Measurements from ENCODE around the gene ADIPOR2. TPM values are rescaled to one million over a fixed set of nuclear protein-coding genes. Genes with fewer than 3 reads are reported as not detected.

The ADIPOR2 gene
- total and polyA plus RNA-seq, 2 of the 4 experiments (the other 2 are of a cell fraction), result 20.0 to 24.9 TPM

- DNase-seq, result no peak
- H3K4me1 ChIP-seq (ENCODE audit: control insufficient read depth, insufficient read depth, low read length), result no peaks in the 10 kb centered on the region; the same call in 1 of the 2 replicates
- no peak overlapping the region for H2AFZ ChIP-seq (replicated peaks; ENCODE audit: low read length, poor library complexity)
- intact Hi-C loops (cut with micrococcal nuclease), result no loop called here
- H3K9me1 ChIP-seq (ENCODE audit: insufficient read depth, low read length), result peaks cover 7% of the 10 kb centered on the region
- peaks cover 43% of the 10 kb centered on the region for H3K27me3 ChIP-seq (ENCODE audit: control insufficient read depth, insufficient read depth, low read length)
- ChIA-PET POLR2A (ENCODE audit: unreplicated experiment) (no interaction called here), CTCF (no interaction called here)
- in situ Hi-C loops (cut with MboI; ENCODE audit: low sequenced_read_pairs), result loop anchor here (25.0 kb wide), 1 partner anchor 472 kb away; no protein-coding TSS in a partner anchor
- no TSS peak for BruUV-seq (replicated peaks)
- no peak overlapping the region for H4K8ac ChIP-seq (ENCODE audit: low read depth in 2 of 2, low read length in 2 of 2)
- no peak overlapping the region for H3K23ac ChIP-seq (ENCODE audit: low read depth, low read length)
- ATAC-seq (ENCODE audit: low read depth), result no peak
- H3K18ac ChIP-seq (ENCODE audit: low read depth, low read length), result no peak overlapping the region
- no peaks in the 10 kb centered on the region for H3K36me3 ChIP-seq (ENCODE audit: control insufficient read depth, insufficient read depth, low read length)
- dilution Hi-C loops (cut with HindIII; ENCODE audit: low sequenced_read_pairs, unreplicated experiment), result no loop called here
- H2BK5ac ChIP-seq (ENCODE audit: low read depth, low read length, poor library complexity, severe bottlenecking), result no peak overlapping the region
- no peaks in the 10 kb centered on the region for H4K20me1 ChIP-seq (ENCODE audit: insufficient read depth, low read length)
- no peak overlapping the region for H2AK9ac ChIP-seq (replicated peaks; ENCODE audit: low read depth, low read length, poor library complexity)
- no peaks in the 10 kb centered on the region for H3K79me1 ChIP-seq (ENCODE audit: low read depth in 1 of 2, low read length in 2 of 2)
- H4K5ac ChIP-seq (ENCODE audit: low read depth, low read length), result no peak overlapping the region
- no peak overlapping the region for H3K56ac ChIP-seq (ENCODE audit: extremely low read depth, insufficient read depth, low read length)
- no peak overlapping the region for H3K9ac ChIP-seq (ENCODE audit: low read depth, low read length)
- no peak overlapping the region for H3K4me3 ChIP-seq (ENCODE audit: insufficient read depth, low read depth, low read length)
- no peak overlapping the region for H3K4ac ChIP-seq (ENCODE audit: low read depth, low read length)
- no peaks in the 10 kb centered on the region for H3K9me3 ChIP-seq (ENCODE audit: control insufficient read depth, insufficient read depth, low read length)
- H2BK15ac ChIP-seq (ENCODE audit: low read depth, low read length), result no peak overlapping the region
- no peak overlapping the region for H2BK20ac ChIP-seq (ENCODE audit: low read depth, low read length)
- no peak overlapping the region for H4K91ac ChIP-seq (ENCODE audit: insufficient read depth, low read depth, low read length)
- no peak overlapping the region for H3K14ac ChIP-seq (replicated peaks; ENCODE audit: low read depth, low read length)
- no peak overlapping the region for H2AK5ac ChIP-seq (ENCODE audit: low read depth, low read length)
- no peak overlapping the region for H3K27ac ChIP-seq (ENCODE audit: insufficient read depth, low read length)
- no peak overlapping the region for H2BK120ac ChIP-seq (ENCODE audit: low read depth, low read length)
- whole genome bisulfite sequencing, 2 experiments (ENCODE audit: extremely low coverage in 2 of 2, insufficient read length in 1 of 2), result 50% methylated on average over 1 of the region's 3 CpGs; no CpG with 5 or more reads in 1 of the 2 experiments
- no peak overlapping the region for H3K4me2 ChIP-seq (ENCODE audit: low read depth, low read length)
- TF ChIP-seq CTCF (conservative IDR thresholded peaks at IDR 0.05; ENCODE audit: low read depth, low read length), result no peak
- no peak for TF ChIP-seq ELK1 (IDR thresholded peaks at IDR 0.05; ENCODE audit: borderline replicate concordance, low read depth, low read length)
- no peak for TF ChIP-seq MAZ (IDR thresholded peaks at IDR 0.05; ENCODE audit: borderline replicate concordance, low read depth, low read length)
- no peak for TF ChIP-seq RCOR1 (IDR thresholded peaks at IDR 0.05; ENCODE audit: insufficient replicate concordance, low read length)
- TF ChIP-seq RFX5 (IDR thresholded peaks at IDR 0.05; ENCODE audit: low read depth, low read length), result no peak
- TF ChIP-seq RAD21 (IDR thresholded peaks at IDR 0.05; ENCODE audit: low read length), result no peak
- TF ChIP-seq POLR2A (IDR thresholded peaks at IDR 0.05; ENCODE audit: low read depth, low read length), result no peak
- TF ChIP-seq CEBPB (IDR thresholded peaks at IDR 0.05; ENCODE audit: low read depth, low read length), result no peak
- no peak for TF ChIP-seq SMC3 (IDR thresholded peaks at IDR 0.05; ENCODE audit: low read depth, low read length)
- TF ChIP-seq MAFK (IDR thresholded peaks at IDR 0.05; ENCODE audit: low read depth, low read length), result no peak
- no peak for TF ChIP-seq BHLHE40 (IDR thresholded peaks at IDR 0.05; ENCODE audit: low read depth, low read length)
- TF ChIP-seq MXI1 (IDR thresholded peaks at IDR 0.05; ENCODE audit: borderline replicate concordance, low read depth, low read length), result no peak
- TF ChIP-seq USF2 (IDR thresholded peaks at IDR 0.05; ENCODE audit: low read depth, low read length), result no peak
- no peak for TF ChIP-seq FOS (IDR thresholded peaks at IDR 0.05; ENCODE audit: low read depth, low read length)
- TF ChIP-seq NFE2L2 (IDR thresholded peaks at IDR 0.05; ENCODE audit: low read depth, low read length), result no peak
- no peak for TF ChIP-seq CHD1 (IDR thresholded peaks at IDR 0.05; ENCODE audit: low read depth, low read length)
Observed at GRCh38 chr12:1815108-1815507, 124.2 kb downstream of the ADIPOR2 start.
